Transverse colon (tissue), 3 donors: ENCODE measurements around the gene RARA.

ENCODE experiments used
- CTCF ChIP-seq, 5 experiments: fragments of 200-600 bp in 3 of 5; fragments of 450-650 bp in 2 of 5; sonication (generic) in 3 of 5; IDR thresholded peaks; 1 replicate in 2 of 5; 2 replicates in 3 of 5; pipeline ENCODE4 v1.5.1; 2016 to 2017; ENCODE audit warnings: antibody characterized with exemption in 5 of 5, inconsistent platforms in 3 of 5, mild to moderate bottlenecking in 2 of 5, moderate library complexity in 1 of 5
- POLR2A ChIP-seq: fragments of 450-650 bp; IDR thresholded peaks from one replicate; pipeline ENCODE4 v1.6.1; 2016; ENCODE audit warnings: antibody characterized with exemption, mild to moderate bottlenecking, moderate library complexity

- TF ChIP-seq CTCF (IDR thresholded peaks at IDR 0.05) (no peak), POLR2A (no peak)
These were observed 49.5 kb upstream of the RARA start for GRCh38 chr17:40259505-40259904.
